Measurements from ENCODE around the gene FUS.

FUS gene

GRCh38 chr16:31179747-31180459 is at the start of gene FUS:
Gene FUS (plus strand): TSS chr16:31180139. CDS start chr16:31180215, 76 bp downstream.
- H3K4me3 ChIP-seq (ENCODE audit: low read depth, low read length): peak within 1 kb of the TSS; percentile 60
- TF ChIP-seq, protein P1, sequence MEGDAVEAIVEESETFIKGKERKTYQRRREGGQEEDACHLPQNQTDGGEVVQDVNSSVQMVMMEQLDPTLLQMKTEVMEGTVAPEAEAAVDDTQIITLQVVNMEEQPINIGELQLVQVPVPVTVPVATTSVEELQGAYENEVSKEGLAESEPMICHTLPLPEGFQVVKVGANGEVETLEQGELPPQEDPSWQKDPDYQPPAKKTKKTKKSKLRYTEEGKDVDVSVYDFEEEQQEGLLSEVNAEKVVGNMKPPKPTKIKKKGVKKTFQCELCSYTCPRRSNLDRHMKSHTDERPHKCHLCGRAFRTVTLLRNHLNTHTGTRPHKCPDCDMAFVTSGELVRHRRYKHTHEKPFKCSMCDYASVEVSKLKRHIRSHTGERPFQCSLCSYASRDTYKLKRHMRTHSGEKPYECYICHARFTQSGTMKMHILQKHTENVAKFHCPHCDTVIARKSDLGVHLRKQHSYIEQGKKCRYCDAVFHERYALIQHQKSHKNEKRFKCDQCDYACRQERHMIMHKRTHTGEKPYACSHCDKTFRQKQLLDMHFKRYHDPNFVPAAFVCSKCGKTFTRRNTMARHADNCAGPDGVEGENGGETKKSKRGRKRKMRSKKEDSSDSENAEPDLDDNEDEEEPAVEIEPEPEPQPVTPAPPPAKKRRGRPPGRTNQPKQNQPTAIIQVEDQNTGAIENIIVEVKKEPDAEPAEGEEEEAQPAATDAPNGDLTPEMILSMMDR (IDR thresholded peaks at IDR 0.05; ENCODE audit: insufficient read depth, low read depth, low read length, missing control alignments): no peak
- DNase-seq (ENCODE audit: low read depth): peak; percentile 96

- H3K4me3 ChIP-seq (ENCODE audit: low read depth, low read length): no peak overlapping the region
- DNase-seq (ENCODE audit: low read depth): no peak
- TF ChIP-seq, protein P1 (IDR thresholded peaks at IDR 0.05; ENCODE audit: insufficient read depth, low read depth, low read length, missing control alignments): no peak
Measured at GRCh38 chr16:31130336-31130891, 49.5 kb upstream of the FUS start.

GRCh38 chr16:31130899-31131298 is 49.0 kb upstream of the FUS start:
- no peak for DNase-seq (ENCODE audit: low read depth)
- no peak overlapping the region for H3K4me3 ChIP-seq (ENCODE audit: low read depth, low read length)
- TF ChIP-seq, protein P1 (IDR thresholded peaks at IDR 0.05; ENCODE audit: insufficient read depth, low read depth, low read length, missing control alignments): no peak

- H3K4me3 ChIP-seq (ENCODE audit: low read depth, low read length): no peak overlapping the region
- TF ChIP-seq, protein P1 (IDR thresholded peaks at IDR 0.05; ENCODE audit: insufficient read depth, low read depth, low read length, missing control alignments): no peak
Measured at GRCh38 chr16:31131416-31131815, 48.5 kb upstream of the FUS start.

GRCh38 chr16:31131841-31132271 is 48.1 kb upstream of the FUS start:
- TF ChIP-seq, protein P1 (IDR thresholded peaks at IDR 0.05; ENCODE audit: insufficient read depth, low read depth, low read length, missing control alignments): no peak
- DNase-seq (ENCODE audit: low read depth): no peak
- H3K4me3 ChIP-seq (ENCODE audit: low read depth, low read length): no peak overlapping the region

More at GRCh38 chr16:31131416-31131815, 48.5 kb upstream of the FUS start:
- DNase-seq (ENCODE audit: low read depth): no peak

- H3K4me3 ChIP-seq (ENCODE audit: low read depth, low read length): no peak overlapping the region
- TF ChIP-seq, protein P1 (IDR thresholded peaks at IDR 0.05; ENCODE audit: insufficient read depth, low read depth, low read length, missing control alignments): no peak
- DNase-seq (ENCODE audit: low read depth): no peak
Measured at GRCh38 chr16:31132303-31132979, 47.5 kb upstream of the FUS start.
